WTC11 (cell line): ENCODE results near the gene GRIK5. TPM values are rescaled to one million over a fixed set of nuclear protein-coding genes. Genes with fewer than 3 reads are reported as not detected.

ENCODE experiments used
- ATAC-seq: fragments of 200-7000 bp; cut with Tn5 transposase; 2 replicates; pipeline ENCODE4 v1.10.0; 2021; ENCODE audit warnings: mild to moderate bottlenecking, moderate library complexity
- CTCF ChIA-PET: fragments of 300-600 bp; sonication (Branson Sonifier 250); formaldehyde crosslinking; loops from one replicate; lab custom pipeline; 2021; ENCODE audit warnings: antibody characterized with exemption; lab: Charles Lee
- POLR2A ChIA-PET: fragments of 350-600 bp; sonication (Branson Sonifier 250); formaldehyde crosslinking; loops from one replicate; lab custom pipeline; 2021; ENCODE audit warnings: antibody characterized with exemption; lab: Charles Lee
- DNase-seq: peaks from one replicate; pipeline ENCODE4 v3.0.0; 2021; ENCODE audit warnings: low spot score
- H3K27ac Mint-ChIP-seq: 2 replicates; pipeline ENCODE4 v1.8.0; 2021; ENCODE audit warnings: mixed read lengths
- H3K27me3 Mint-ChIP-seq: 2 replicates; pipeline ENCODE4 v1.8.0; 2021; ENCODE audit warnings: low read depth, mild to moderate bottlenecking, moderate library complexity, mixed read lengths
- H3K36me3 Mint-ChIP-seq: 2 replicates; pipeline ENCODE4 v1.8.0; 2021; ENCODE audit warnings: mixed read lengths
- H3K4me1 Mint-ChIP-seq: 2 replicates; pipeline ENCODE4 v1.8.0; 2022; ENCODE audit warnings: mixed read lengths
- H3K4me3 Mint-ChIP-seq: 2 replicates; pipeline ENCODE4 v1.8.0; 2021; ENCODE audit warnings: mild to moderate bottlenecking, moderate library complexity, mixed read lengths
- H3K9me3 Mint-ChIP-seq: 2 replicates; pipeline ENCODE4 v1.8.0; 2021; ENCODE audit warnings: mixed read lengths
- AFF4 ChIP-seq: sonication (generic); formaldehyde crosslinking; IDR thresholded peaks from 2 replicates; pipeline ENCODE4 v1.8.1; 2023; ENCODE audit warnings: mild to moderate bottlenecking, missing genetic modification reagents, borderline replicate concordance
- ATF6 ChIP-seq: sonication (generic); formaldehyde crosslinking; IDR thresholded peaks from 2 replicates; pipeline ENCODE4 v1.8.1; 2023; ENCODE audit warnings: mild to moderate bottlenecking, missing genetic modification reagents
- CBFB ChIP-seq: sonication (generic); formaldehyde crosslinking; IDR thresholded peaks from 2 replicates; pipeline ENCODE4 v1.8.1; 2022; ENCODE audit warnings: mild to moderate bottlenecking, low read depth, missing genetic modification reagents
- CDX4 ChIP-seq: fragments of 250-450 bp; sonication (Bioruptor Pico); IDR thresholded peaks from 2 replicates; pipeline ENCODE4 v1.9.0; 2021; ENCODE audit warnings: moderate library complexity, mild to moderate bottlenecking, inconsistent platforms, borderline replicate concordance
- CTCF ChIP-seq: fragments of 200-600 bp; IDR thresholded peaks from 2 replicates; pipeline ENCODE4 v1.8.0; 2022; ENCODE audit warnings: antibody characterized with exemption
- E2F4 ChIP-seq: sonication (generic); formaldehyde crosslinking; IDR thresholded peaks from 2 replicates; pipeline ENCODE4 v1.8.1; 2022; ENCODE audit warnings: low read depth, mild to moderate bottlenecking, moderate library complexity, missing genetic modification reagents, borderline replicate concordance
- E2F5 ChIP-seq: sonication (generic); formaldehyde crosslinking; IDR thresholded peaks from 2 replicates; pipeline ENCODE4 v1.8.1; 2022; ENCODE audit warnings: mild to moderate bottlenecking, moderate library complexity, missing genetic modification reagents
- ERG ChIP-seq: fragments of 250-450 bp; sonication (Bioruptor Pico); IDR thresholded peaks from 2 replicates; pipeline ENCODE4 v1.8.0; 2021; ENCODE audit warnings: mild to moderate bottlenecking
- FOXJ3 ChIP-seq: sonication (generic); formaldehyde crosslinking; IDR thresholded peaks from 2 replicates; pipeline ENCODE4 v1.9.0; 2021; ENCODE audit warnings: missing genetic modification reagents, mild to moderate bottlenecking, borderline replicate concordance
- HMGXB4 ChIP-seq: sonication (generic); formaldehyde crosslinking; IDR thresholded peaks from 2 replicates; pipeline ENCODE4 v1.8.1; 2023; ENCODE audit warnings: mild to moderate bottlenecking, moderate library complexity, missing genetic modification reagents
- NR3C1 ChIP-seq: sonication (generic); formaldehyde crosslinking; conservative IDR thresholded peaks from 2 replicates; pipeline ENCODE4 v1.8.1; 2023; ENCODE audit warnings: low read depth, mild to moderate bottlenecking, missing genetic modification reagents
- TEAD4 ChIP-seq: sonication (generic); formaldehyde crosslinking; IDR thresholded peaks from 2 replicates; pipeline ENCODE4 v1.8.0; 2022; ENCODE audit warnings: mild to moderate bottlenecking, missing genetic modification reagents
- USF1 ChIP-seq: sonication (generic); formaldehyde crosslinking; IDR thresholded peaks from 2 replicates; pipeline ENCODE4 v1.8.0; 2022; ENCODE audit warnings: mild to moderate bottlenecking, missing genetic modification reagents
- ZNF121 ChIP-seq: sonication (generic); formaldehyde crosslinking; IDR thresholded peaks from 2 replicates; pipeline ENCODE4 v1.8.0; 2023; ENCODE audit warnings: missing genetic modification reagents
- ZNF263 ChIP-seq: sonication (generic); formaldehyde crosslinking; IDR thresholded peaks from 2 replicates; pipeline ENCODE4 v1.8.1; 2022; ENCODE audit warnings: low read depth, mild to moderate bottlenecking, moderate library complexity, missing genetic modification reagents
- total RNA-seq: library from RNA; stranded (reverse); gene quantifications from 3 replicates; pipeline ENCODE4 v1.2.3, GENCODE V29; 2021

Gene GRIK5
- total RNA-seq, 1 experiment from 2014 or later = 52.3 TPM

GRCh38 chr19:42018503-42019193 lies 51.4 kb downstream of the GRIK5 start:
- Mint-ChIP-seq H3K9me3 (no peaks in the 10 kb centered on the region), H3K36me3 (peaks cover 36% of the 10 kb centered on the region), H3K27me3 (no peaks in the 10 kb centered on the region), H3K4me3 (no peak overlapping the region), H3K4me1 (no peaks in the 10 kb centered on the region), H3K27ac (no peak overlapping the region)
- no peak for ATAC-seq
- TF ChIP-seq CBFB (CRISPR knock-in tag) (no peak), E2F4 (no peak), ZNF263 (no peak)
- ChIA-PET POLR2A (interaction anchor here (0.5 kb wide), 1 partner anchor 106 kb away, joined by 4 read pairs; no protein-coding TSS in a partner anchor), CTCF (interaction anchor here (0.7 to 5.9 kb wide), 3 partner anchors 10 to 422 kb away, joined by 3 to 23 read pairs (median 4); no protein-coding TSS in a partner anchor)
- DNase-seq = no peak

- TF ChIP-seq NR3C1 (CRISPR knock-in tag) = no peak
- no peak for TF ChIP-seq ZNF121 (CRISPR knock-in tag)
- TF ChIP-seq FOXJ3 (CRISPR knock-in tag) = no peak
- TF ChIP-seq TEAD4 (CRISPR knock-in tag) = no peak
- TF ChIP-seq AFF4 (CRISPR knock-in tag) = no peak
- TF ChIP-seq CTCF = no peak
- no peak for TF ChIP-seq CDX4 (CRISPR knock-in tag)
- no peak for TF ChIP-seq USF1 (CRISPR knock-in tag)
- TF ChIP-seq HMGXB4 = no peak
- TF ChIP-seq E2F5 (CRISPR knock-in tag) = no peak
- no peak for TF ChIP-seq ATF6 (CRISPR knock-in tag)
- TF ChIP-seq E2F4 = no peak
- no peak for TF ChIP-seq ERG
- POLR2A ChIA-PET = interaction anchor here (0.7 kb wide), 1 partner anchor 119 kb away, joined by 3 read pairs; no protein-coding TSS in a partner anchor
- ATAC-seq = no peak
These were observed 53.0 kb downstream of the GRIK5 start for GRCh38 chr19:42017040-42017439.

More at GRCh38 chr19:42017040-42017439, 53.0 kb downstream of the GRIK5 start:
- Mint-ChIP-seq H3K27ac (no peak overlapping the region), H3K4me3 (no peak overlapping the region), H3K36me3 (peaks cover 31% of the 10 kb centered on the region), H3K9me3 (no peaks in the 10 kb centered on the region), H3K4me1 (no peaks in the 10 kb centered on the region), H3K27me3 (no peaks in the 10 kb centered on the region)
- no peak for DNase-seq
- CTCF ChIA-PET = interaction anchor here (0.6 to 5.9 kb wide), 3 partner anchors 12 to 67 kb away, joined by 3 to 23 read pairs (median 16); no protein-coding TSS in a partner anchor
